Endodermal cell (in vitro differentiated cells): ENCODE measurements around the gene COL4A1. TPM values are rescaled to one million over a fixed set of nuclear protein-coding genes. Genes with fewer than 3 reads are reported as not detected.

Experiments
- DNase-seq: peaks from one replicate; pipeline ENCODE4 v3.0.0-alpha.2; 2017
- H3K27ac ChIP-seq: 2 replicates; pipeline ENCODE4 v1.5.1; 2013; ENCODE audit warnings: mild to moderate bottlenecking, low read depth, low read length, moderate library complexity
- H3K27me3 ChIP-seq: 2 replicates; pipeline ENCODE4 v1.6.1; 2013; ENCODE audit warnings: mild to moderate bottlenecking, low read length, moderate library complexity; ENCODE audit not compliant: insufficient read depth, control insufficient read depth, poor library complexity, severe bottlenecking
- H3K36me3 ChIP-seq: 2 replicates; pipeline ENCODE4 v1.7.0; 2013; ENCODE audit warnings: mild to moderate bottlenecking, low read length, moderate library complexity; ENCODE audit not compliant: control insufficient read depth, insufficient read depth
- H3K4me1 ChIP-seq: one replicate; pipeline ENCODE4 v1.7.0; 2013; ENCODE audit warnings: low read length; ENCODE audit not compliant: control insufficient read depth, insufficient read depth
- H3K4me3 ChIP-seq: 2 replicates; pipeline ENCODE4 v1.5.1; 2013; ENCODE audit warnings: mild to moderate bottlenecking, low read length, moderate library complexity
- H3K9ac ChIP-seq: 2 replicates; pipeline ENCODE4 v1.6.1; 2013; ENCODE audit warnings: mild to moderate bottlenecking, low read length, moderate library complexity; ENCODE audit not compliant: poor library complexity, severe bottlenecking; ENCODE audit errors: extremely low read depth
- H3K9me3 ChIP-seq: 2 replicates; pipeline ENCODE4 v1.6.1; 2013; ENCODE audit warnings: mild to moderate bottlenecking, low read length, moderate library complexity; ENCODE audit not compliant: control insufficient read depth
- H3K27ac Mint-ChIP-seq: 2 replicates; pipeline ENCODE4 v1.8.0; 2020; ENCODE audit warnings: mixed read lengths
- H3K27me3 Mint-ChIP-seq: 2 replicates; pipeline ENCODE4 v1.8.0; 2021; ENCODE audit warnings: mild to moderate bottlenecking, mixed read lengths; ENCODE audit not compliant: insufficient read depth
- H3K36me3 Mint-ChIP-seq: 2 replicates; pipeline ENCODE4 v1.8.0; 2020; ENCODE audit warnings: low read depth, mixed read lengths
- H3K4me1 Mint-ChIP-seq: 2 replicates; pipeline ENCODE4 v1.8.0; 2020; ENCODE audit warnings: mixed read lengths
- H3K4me3 Mint-ChIP-seq: 2 replicates; pipeline ENCODE4 v1.8.0; 2020; ENCODE audit warnings: mild to moderate bottlenecking, moderate library complexity, mixed read lengths
- H3K9me3 Mint-ChIP-seq: 2 replicates; pipeline ENCODE4 v1.8.0; 2020; ENCODE audit warnings: mild to moderate bottlenecking, mixed read lengths
- CTCF ChIP-seq: fragments of 200-600 bp; sonication (generic); conservative IDR thresholded peaks from 2 replicates; pipeline ENCODE4 v1.5.0; 2021; ENCODE audit warnings: antibody characterized with exemption, mild to moderate bottlenecking
- WGBS, 2 experiments: methylation state at CpG; one replicate each; pipeline versions ENCODE4 v1.1.5 to v1.1.7; 2013; ENCODE audit warnings: missing lambda C conversion rate in 2 of 2, mixed read lengths in 1 of 2; ENCODE audit not compliant: insufficient coverage in 1 of 2, insufficient read length in 1 of 2; 5-methylcytosine and 5-hydroxymethylcytosine counted together
- total RNA-seq, 2 donors: library from RNA; stranded (reverse); fragmentation: NEBNext Ultra II Directional in 1 of 2; extraction: Animal tissue kit (Norgen Biotek cat#: 25700) in 1 of 2; gene quantifications; 2 replicates in 1 of 2; 3 replicates in 1 of 2; pipeline ENCODE4 v1.2.1, GENCODE V29; 2021

COL4A1 gene
- total RNA-seq, 2 donors from 2014 or later = 702 to 764 TPM

GRCh38 chr13:110328573-110328972 is 21.6 kb upstream of the COL4A1 start:
- Histone ChIP-seq H3K4me1 (peaks cover 18% of the 10 kb centered on the region), H3K9me3 (no peaks in the 10 kb centered on the region), H3K27ac (no peak overlapping the region), H3K9ac (no peak overlapping the region), H3K4me3 (no peak overlapping the region), H3K27me3 (no peaks in the 10 kb centered on the region), H3K36me3 (peaks cover 88% of the 10 kb centered on the region)
- H3K4me3 Mint-ChIP-seq = no peak overlapping the region
- TF ChIP-seq CTCF = no peak
- no peaks in the 10 kb centered on the region for H3K27me3 Mint-ChIP-seq
- peaks cover 70% of the 10 kb centered on the region for H3K36me3 Mint-ChIP-seq
- H3K27ac Mint-ChIP-seq = peak overlapping the region; percentile 55
- H3K4me1 Mint-ChIP-seq = peaks cover 70% of the 10 kb centered on the region
- no peak for DNase-seq
- WGBS, 2 experiments = 94 to 96% methylated on average over 10 of the region's 10 CpGs
- no peaks in the 10 kb centered on the region for H3K9me3 Mint-ChIP-seq

- peaks cover 77% of the 10 kb centered on the region for H3K4me1 Mint-ChIP-seq
These were observed 20.2 kb upstream of the COL4A1 start for GRCh38 chr13:110327051-110327721.

GRCh38 chr13:110326263-110326904 is 19.4 kb upstream of the COL4A1 start:
- H3K27me3 ChIP-seq = no peaks in the 10 kb centered on the region
- DNase-seq = peak; percentile 66
- Mint-ChIP-seq H3K27me3 (no peaks in the 10 kb centered on the region), H3K4me1 (peaks cover 82% of the 10 kb centered on the region), H3K4me3 (peak overlapping the region; percentile 49), H3K27ac (peak overlapping the region; percentile 98), H3K9me3 (no peaks in the 10 kb centered on the region), H3K36me3 (peaks cover 68% of the 10 kb centered on the region)
- WGBS, 2 experiments = 84 to 88% methylated on average over 12 of the region's 12 CpGs
- H3K27ac ChIP-seq = no peak overlapping the region
- peaks cover 78% of the 10 kb centered on the region for H3K36me3 ChIP-seq
- no peaks in the 10 kb centered on the region for H3K9me3 ChIP-seq
- H3K4me1 ChIP-seq = peaks cover 23% of the 10 kb centered on the region
- H3K4me3 ChIP-seq = no peak overlapping the region
- no peak overlapping the region for H3K9ac ChIP-seq
- TF ChIP-seq CTCF = no peak

More at GRCh38 chr13:110327051-110327721, 20.2 kb upstream of the COL4A1 start:
- Histone ChIP-seq H3K9ac (peak overlapping the region; percentile 7), H3K4me1 (peaks cover 23% of the 10 kb centered on the region), H3K36me3 (peaks cover 78% of the 10 kb centered on the region), H3K27ac (no peak overlapping the region), H3K4me3 (peak overlapping the region; percentile 19), H3K9me3 (no peaks in the 10 kb centered on the region), H3K27me3 (no peaks in the 10 kb centered on the region)
- H3K36me3 Mint-ChIP-seq = peaks cover 68% of the 10 kb centered on the region
- TF ChIP-seq CTCF = no peak
- H3K27ac Mint-ChIP-seq = peak overlapping the region; percentile 98
- H3K27me3 Mint-ChIP-seq = no peaks in the 10 kb centered on the region
- peak overlapping the region; percentile 49 for H3K4me3 Mint-ChIP-seq
- peak; percentile 90 for DNase-seq
- no peaks in the 10 kb centered on the region for H3K9me3 Mint-ChIP-seq
- 40 to 51% methylated on average over 6 of the region's 7 CpGs for WGBS, 2 experiments
